Vagina (tissue), 2 donors: ENCODE data around the gene RBM15B.
"Not testable (repeated sequence)": the region's sequence is repeated elsewhere in the genome, so short reads cannot be mapped to it uniquely, and the experiment has no call there.

ENCODE experiments used
- CTCF ChIP-seq, 3 experiments: fragments of 450-650 bp in 2 of 3; fragments of 200-600 bp in 1 of 3; sonication (generic) in 1 of 3; IDR thresholded peaks; one replicate each; pipeline ENCODE4 v1.5.1; 2017 to 2019; ENCODE audit warnings: antibody characterized with exemption in 3 of 3, mild to moderate bottlenecking in 2 of 3, moderate library complexity in 2 of 3
- POLR2A ChIP-seq, 2 donors: fragments of 450-650 bp; IDR thresholded peaks; one replicate each; pipeline ENCODE4 v1.6.1; 2017; ENCODE audit warnings: antibody characterized with exemption in 2 of 2, mild to moderate bottlenecking in 2 of 2, moderate library complexity in 2 of 2
- POLR2AphosphoS5 ChIP-seq, 2 donors: sonication (generic); formaldehyde crosslinking; IDR thresholded peaks; one replicate each; pipeline ENCODE4 v1.9.0; 2017; ENCODE audit warnings: antibody characterized with exemption in 2 of 2, mild to moderate bottlenecking in 2 of 2, low read depth in 1 of 2; ENCODE audit not compliant: insufficient read depth in 1 of 2

DNA sequence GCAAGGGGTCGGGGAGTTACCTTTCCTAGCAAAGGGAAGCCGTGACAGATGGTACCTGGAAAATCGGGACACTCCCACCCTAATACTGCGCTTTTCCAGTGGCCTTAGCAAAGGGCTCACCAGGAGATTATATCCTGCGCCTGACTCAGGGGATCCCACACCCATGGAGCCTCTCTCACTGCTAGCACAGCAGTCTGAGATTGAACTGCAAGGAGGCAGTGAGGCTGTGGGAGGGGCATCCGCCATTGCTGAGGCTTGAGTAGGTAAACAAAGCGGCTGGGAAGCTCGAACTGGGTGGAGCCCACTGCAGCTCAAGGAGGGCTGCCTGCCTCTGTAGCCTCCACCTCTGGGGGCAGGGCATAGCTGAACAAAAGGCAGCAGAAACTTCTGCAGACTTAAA is 22.8 kb upstream of the RBM15B start:
- TF ChIP-seq CTCF (IDR thresholded peaks at IDR 0.05); POLR2AphosphoS5 (IDR thresholded peaks at IDR 0.05; ENCODE audit: insufficient read depth in 1 of 2, low read depth in 1 of 2); POLR2A (IDR thresholded peaks at IDR 0.05): not testable (repeated sequence)
